CD1c-positive myeloid dendritic cell (primary cell): Measurements from ENCODE around the gene RPL10L.

Experiments
- DNase-seq: peaks from one replicate; pipeline ENCODE4 v3.0.0-alpha.2; 2016; ENCODE audit errors: extremely low spot score

RPL10L gene

GRCh38 chr14:46651526-46652144, at the start of gene RPL10L:
TSS of gene RPL10L (minus strand) at chr14:46651781. CDS start at chr14:46651736, 45 bp downstream.
- no peak for DNase-seq

- no peak for DNase-seq
Measured at GRCh38 chr14:46691819-46692218, 40.2 kb upstream of the RPL10L start.

- DNase-seq, result peak; percentile 47
Measured at GRCh38 chr14:46686652-46687051, 35.1 kb upstream of the RPL10L start.

- DNase-seq, result no peak
Measured at GRCh38 chr14:46672128-46672527, 20.5 kb upstream of the RPL10L start.

GRCh38 chr14:46663382-46663781, 11.8 kb upstream of the RPL10L start:
- DNase-seq, result no peak

- DNase-seq, result no peak
Measured at GRCh38 chr14:46661728-46662127, 10.1 kb upstream of the RPL10L start.

GRCh38 chr14:46653031-46653755, 1.6 kb upstream of the RPL10L start:
- DNase-seq, result peak; percentile 9

GRCh38 chr14:46646796-46647195, 4.8 kb downstream of the RPL10L start:
- DNase-seq, result no peak

GRCh38 chr14:46626876-46627275, 24.7 kb downstream of the RPL10L start:
- DNase-seq, result no peak
